Neuronal stem cell (in vitro differentiated cells): ENCODE measurements around the gene VSX2.

Source experiments
- DNase-seq: peaks from one replicate; pipeline ENCODE4 v3.0.0-alpha.2; 2013; ENCODE audit warnings: low spot score
- H2AFZ ChIP-seq: one replicate; pipeline ENCODE4 v1.6.1; 2013; ENCODE audit warnings: mild to moderate bottlenecking, low read length, inconsistent platforms
- H2AK5ac ChIP-seq: 2 replicates; pipeline ENCODE4 v1.6.1; 2013; ENCODE audit warnings: low read depth, mild to moderate bottlenecking, inconsistent platforms, low read length, moderate library complexity, mixed read lengths
- H2BK120ac ChIP-seq: 2 replicates; pipeline ENCODE4 v1.6.1; 2013; ENCODE audit warnings: low read depth, mild to moderate bottlenecking, inconsistent platforms, low read length, moderate library complexity, mixed read lengths
- H2BK12ac ChIP-seq: one replicate; pipeline ENCODE4 v1.6.1; 2013; ENCODE audit warnings: low read length, inconsistent platforms
- H2BK15ac ChIP-seq: 2 replicates; pipeline ENCODE4 v1.6.1; 2013; ENCODE audit warnings: mild to moderate bottlenecking, low read length, inconsistent platforms, mixed read lengths
- H2BK5ac ChIP-seq: one replicate; pipeline ENCODE4 v1.6.1; 2013; ENCODE audit warnings: inconsistent platforms, mild to moderate bottlenecking, low read length, moderate library complexity
- H3K14ac ChIP-seq: one replicate; pipeline ENCODE4 v1.6.1; 2013; ENCODE audit warnings: low read length, inconsistent platforms
- H3K18ac ChIP-seq: 2 replicates; pipeline ENCODE4 v1.6.1; 2013; ENCODE audit warnings: low read length, inconsistent platforms
- H3K23ac ChIP-seq: 2 replicates; pipeline ENCODE4 v1.6.1; 2013; ENCODE audit warnings: low read depth, mild to moderate bottlenecking, mixed read lengths, low read length, inconsistent platforms; ENCODE audit not compliant: poor library complexity
- H3K27ac ChIP-seq: replicated peaks from 3 replicates; pipeline ENCODE4 v1.5.1; 2013; ENCODE audit warnings: low read length, inconsistent platforms
- H3K27me3 ChIP-seq, 3 experiments: 2 replicates each; pipeline ENCODE4 v1.6.1; 2013; ENCODE audit warnings: low read length in 3 of 3, mild to moderate bottlenecking in 2 of 3, inconsistent platforms in 1 of 3, low read depth in 1 of 3, mixed read lengths in 1 of 3, moderate library complexity in 1 of 3; ENCODE audit not compliant: control insufficient read depth in 3 of 3, insufficient read depth in 3 of 3
- H3K36me3 ChIP-seq, 2 donors: replicated peaks in 1 of 2; 2 replicates each; pipeline ENCODE4 v1.6.1; 2013; ENCODE audit warnings: low read length in 2 of 2; ENCODE audit not compliant: control insufficient read depth in 2 of 2, insufficient read depth in 2 of 2
- H3K4ac ChIP-seq: 2 replicates; pipeline ENCODE4 v1.6.1; 2013; ENCODE audit warnings: inconsistent platforms, mild to moderate bottlenecking, low read length, moderate library complexity
- H3K4me1 ChIP-seq, 2 donors: 1 replicate in 1 of 2; 2 replicates in 1 of 2; pipeline ENCODE4 v1.6.1; 2013; ENCODE audit warnings: low read length in 2 of 2, low read depth in 1 of 2; ENCODE audit not compliant: control insufficient read depth in 2 of 2, insufficient read depth in 1 of 2
- H3K4me2 ChIP-seq: one replicate; pipeline ENCODE4 v1.6.1; 2013; ENCODE audit warnings: mild to moderate bottlenecking, low read length, inconsistent platforms; ENCODE audit not compliant: insufficient read depth, poor library complexity, severe bottlenecking
- H3K4me3 ChIP-seq, 2 donors: 2 replicates each; pipeline ENCODE4 v1.5.1; 2013; ENCODE audit warnings: low read length in 2 of 2, mild to moderate bottlenecking in 2 of 2, inconsistent platforms in 1 of 2, moderate library complexity in 1 of 2
- H3K79me1 ChIP-seq: one replicate; pipeline ENCODE4 v1.6.1; 2013; ENCODE audit warnings: low read depth, mild to moderate bottlenecking, inconsistent platforms, low read length, moderate library complexity
- H3K9ac ChIP-seq: one replicate; pipeline ENCODE4 v1.6.1; 2013; ENCODE audit warnings: mild to moderate bottlenecking, low read depth, low read length, inconsistent platforms; ENCODE audit not compliant: poor library complexity
- H3K9me3 ChIP-seq, 2 donors: replicated peaks in 1 of 2; 2 replicates each; pipeline versions ENCODE3 to v1.6.1; 2013; ENCODE audit warnings: low read length in 2 of 2, mild to moderate bottlenecking in 2 of 2, inconsistent platforms in 1 of 2, low read depth in 1 of 2, mixed read lengths in 1 of 2, moderate library complexity in 1 of 2; ENCODE audit not compliant: control insufficient read depth in 2 of 2, insufficient read depth in 1 of 2
- H4K8ac ChIP-seq: one replicate; pipeline ENCODE4 v1.6.1; 2013; ENCODE audit warnings: low read depth, mild to moderate bottlenecking, inconsistent platforms, low read length, moderate library complexity
- H4K91ac ChIP-seq: one replicate; pipeline ENCODE4 v1.6.1; 2013; ENCODE audit warnings: low read length, low read depth, mild to moderate bottlenecking, inconsistent platforms; ENCODE audit not compliant: poor library complexity
- WGBS, 2 donors: extraction: QIAGEN DNeasy Blood & Tissue Kit; methylation state at CpG; one replicate each; pipeline ENCODE4 v1.1.7; 2013; ENCODE audit warnings: missing lambda C conversion rate in 2 of 2, mixed read lengths in 1 of 2; ENCODE audit not compliant: insufficient read length in 2 of 2, insufficient replicate concordance in 1 of 2; ENCODE audit errors: extremely low coverage in 2 of 2; 5-methylcytosine and 5-hydroxymethylcytosine counted together

VSX2 gene

GRCh38 chr14:74204491-74204890 lies 34.8 kb upstream of the VSX2 start:
- H3K4ac ChIP-seq, result no peak overlapping the region
- H4K8ac ChIP-seq, result no peak overlapping the region
- no peak overlapping the region for H2AFZ ChIP-seq
- H3K14ac ChIP-seq, result no peak overlapping the region
- H2BK120ac ChIP-seq, result no peak overlapping the region
- H3K9me3 ChIP-seq, result no peaks in the 10 kb centered on the region
- no peak for DNase-seq
- no peaks in the 10 kb centered on the region for H3K27me3 ChIP-seq
- peaks cover 0 to 25% of the 10 kb centered on the region in 2 donors for H3K4me1 ChIP-seq
- no peak overlapping the region for H3K4me3 ChIP-seq
- H3K18ac ChIP-seq, result peak overlapping the region; percentile 82
- peak overlapping the region; percentile 34 for H3K4me2 ChIP-seq
- no CpG with 5 or more reads among the region's 6 CpGs for WGBS, 2 donors
- no peak overlapping the region for H3K23ac ChIP-seq
- H2BK15ac ChIP-seq, result no peak overlapping the region
- H4K91ac ChIP-seq, result no peak overlapping the region
- H2BK12ac ChIP-seq, result no peak overlapping the region
- H3K36me3 ChIP-seq, result peaks cover 0 to 24% of the 10 kb centered on the region in 2 donors
- no peaks in the 10 kb centered on the region for H3K79me1 ChIP-seq
- no peak overlapping the region for H3K9ac ChIP-seq
- H2AK5ac ChIP-seq, result no peak overlapping the region
- H3K27ac ChIP-seq, result peak overlapping the region; percentile 95
- H2BK5ac ChIP-seq, result no peak overlapping the region

GRCh38 chr14:74205882-74206281 lies 33.4 kb upstream of the VSX2 start:
- H2BK15ac ChIP-seq, result no peak overlapping the region
- WGBS, 2 donors, result no CpG with 5 or more reads among the region's 1 CpG
- no peak overlapping the region for H2AK5ac ChIP-seq
- no peak overlapping the region for H4K8ac ChIP-seq
- H3K9me3 ChIP-seq, result no peaks in the 10 kb centered on the region
- no peaks in the 10 kb centered on the region for H3K79me1 ChIP-seq
- H3K4ac ChIP-seq, result no peak overlapping the region
- H3K36me3 ChIP-seq, result peaks cover 0 to 15% of the 10 kb centered on the region in 2 donors
- no peaks in the 10 kb centered on the region for H3K27me3 ChIP-seq
- no peak overlapping the region for H3K27ac ChIP-seq
- H2BK12ac ChIP-seq, result no peak overlapping the region
- H3K9ac ChIP-seq, result no peak overlapping the region
- peaks cover 0 to 25% of the 10 kb centered on the region in 2 donors for H3K4me1 ChIP-seq
- no peak overlapping the region for H3K14ac ChIP-seq
- no peak overlapping the region for H2BK120ac ChIP-seq
- no peak overlapping the region for H3K4me3 ChIP-seq
- no peak overlapping the region for H4K91ac ChIP-seq
- no peak overlapping the region for H3K4me2 ChIP-seq
- no peak for DNase-seq
- no peak overlapping the region for H3K18ac ChIP-seq
- H3K23ac ChIP-seq, result no peak overlapping the region
- H2AFZ ChIP-seq, result no peak overlapping the region
- H2BK5ac ChIP-seq, result no peak overlapping the region

- H3K27me3 ChIP-seq, result peaks cover 0 to 1% (median 0%) of the 10 kb centered on the region in 3 experiments
- H3K36me3 ChIP-seq, result peaks cover 0 to 4% of the 10 kb centered on the region in 2 donors
- H2BK5ac ChIP-seq, result no peak overlapping the region
- H3K18ac ChIP-seq, result no peak overlapping the region
- H3K4me3 ChIP-seq, result no peak overlapping the region
- peaks cover 0 to 20% of the 10 kb centered on the region in 2 donors for H3K4me1 ChIP-seq
- no peak overlapping the region for H2BK120ac ChIP-seq
- H2AFZ ChIP-seq, result no peak overlapping the region
- H4K91ac ChIP-seq, result no peak overlapping the region
- H2AK5ac ChIP-seq, result no peak overlapping the region
- no peak overlapping the region for H3K4ac ChIP-seq
- H3K27ac ChIP-seq, result no peak overlapping the region
- no CpG with 5 or more reads among the region's 3 CpGs for WGBS, 2 donors
- no peaks in the 10 kb centered on the region for H3K9me3 ChIP-seq
- H3K9ac ChIP-seq, result no peak overlapping the region
- H3K4me2 ChIP-seq, result no peak overlapping the region
- no peaks in the 10 kb centered on the region for H3K79me1 ChIP-seq
- no peak overlapping the region for H3K23ac ChIP-seq
- no peak overlapping the region for H2BK12ac ChIP-seq
- no peak for DNase-seq
- no peak overlapping the region for H4K8ac ChIP-seq
- H3K14ac ChIP-seq, result no peak overlapping the region
- no peak overlapping the region for H2BK15ac ChIP-seq
Observed at GRCh38 chr14:74207943-74208342, 31.3 kb upstream of the VSX2 start.

- no peak overlapping the region for H3K18ac ChIP-seq
- no peak overlapping the region for H2BK5ac ChIP-seq
- H3K4me1 ChIP-seq, result peaks cover 0 to 17% of the 10 kb centered on the region in 2 donors
- no peak overlapping the region for H2AK5ac ChIP-seq
- H2AFZ ChIP-seq, result no peak overlapping the region
- no peak overlapping the region for H3K4ac ChIP-seq
- WGBS, 2 donors, result no CpG with 5 or more reads among the region's 8 CpGs
- H3K4me3 ChIP-seq, result no peak overlapping the region
- no peak for DNase-seq
- no peak overlapping the region for H3K23ac ChIP-seq
- H3K27ac ChIP-seq, result no peak overlapping the region
- no peak overlapping the region for H3K9ac ChIP-seq
- no peaks in the 10 kb centered on the region for H3K9me3 ChIP-seq
- H4K8ac ChIP-seq, result no peak overlapping the region
- no peak overlapping the region for H4K91ac ChIP-seq
- no peaks in the 10 kb centered on the region for H3K79me1 ChIP-seq
- no peaks in the 10 kb centered on the region for H3K36me3 ChIP-seq
- no peak overlapping the region for H2BK120ac ChIP-seq
- no peak overlapping the region for H3K4me2 ChIP-seq
- H2BK12ac ChIP-seq, result no peak overlapping the region
- no peak overlapping the region for H2BK15ac ChIP-seq
- peaks cover 0 to 5% (median 0%) of the 10 kb centered on the region in 3 experiments for H3K27me3 ChIP-seq
- no peak overlapping the region for H3K14ac ChIP-seq
Observed at GRCh38 chr14:74208642-74209041, 30.6 kb upstream of the VSX2 start.
